ENCODE data around the gene GATAD2B.

GATAD2B gene

GRCh38 chr1:153783233-153784190 is 139.3 kb downstream of the GATAD2B start (continued):
- TF ChIP-seq ZBTB44 (tag by site-specific recombination; IDR thresholded peaks at IDR 0.05) (0 out of 2 replicates have a peak, but pooled peaks have one; percentile 40), PRDM6 (tag by site-specific recombination; IDR thresholded peaks at IDR 0.05) (peak; percentile 82), HOXA7 (CRISPR knock-in tag; IDR thresholded peaks at IDR 0.05; ENCODE audit: borderline replicate concordance) (no peak), ZNF324 (tag by site-specific recombination; IDR thresholded peaks at IDR 0.05) (peak; percentile 73; the same call in 1 of the 2 replicates), YY1 (tag by site-specific recombination; IDR thresholded peaks at IDR 0.05) (no peak), ZIC2 (tag by site-specific recombination; IDR thresholded peaks at IDR 0.05) (peak; percentile 86), ZNF513 (tag by site-specific recombination; IDR thresholded peaks at IDR 0.05) (no peak; the same call in 1 of the 2 replicates), CTCF (tag by site-specific recombination; IDR thresholded peaks at IDR 0.05) (peak; percentile 61), ZNF362 (tag by site-specific recombination; IDR thresholded peaks at IDR 0.05) (0 out of 2 replicates have a peak, but pooled peaks have one; percentile 31), ZNF19 (tag by site-specific recombination; IDR thresholded peaks at IDR 0.05; ENCODE audit: low read depth) (no peak), ZNF501 (tag by site-specific recombination; IDR thresholded peaks at IDR 0.05) (peak; percentile 77), ZNF660 (tag by site-specific recombination; IDR thresholded peaks at IDR 0.05) (peak; percentile 80), ZSCAN4 (tag by site-specific recombination; IDR thresholded peaks at IDR 0.05) (no peak), SP7 (tag by site-specific recombination; IDR thresholded peaks at IDR 0.05) (peak; percentile 82), WT1 (tag by site-specific recombination; IDR thresholded peaks at IDR 0.05) (peak; percentile 79), ZBTB17 (tag by site-specific recombination; IDR thresholded peaks at IDR 0.05) (peak; percentile 87), PRDM10 (tag by site-specific recombination; IDR thresholded peaks at IDR 0.05) (peak; percentile 92), ZEB2 (tag by site-specific recombination; IDR thresholded peaks at IDR 0.05) (peak; percentile 90), ATF2 (tag by site-specific recombination; IDR thresholded peaks at IDR 0.05; ENCODE audit: low read depth) (no peak), PRDM4 (tag by site-specific recombination; IDR thresholded peaks at IDR 0.05) (0 out of 2 replicates have a peak, but pooled peaks have one; percentile 25)
